Cerebellar cortex (tissue), 1 donor: ENCODE results near the gene HACD4.
"Not testable (repeated sequence)": the region's sequence is repeated elsewhere in the genome, so short reads cannot be mapped to it uniquely, and the experiment has no call there.

Source experiments
- DNase-seq: peaks from one replicate; pipeline ENCODE4 v3.0.0-alpha.2; 2015; ENCODE audit warnings: low spot score

The HACD4 gene

DNA sequence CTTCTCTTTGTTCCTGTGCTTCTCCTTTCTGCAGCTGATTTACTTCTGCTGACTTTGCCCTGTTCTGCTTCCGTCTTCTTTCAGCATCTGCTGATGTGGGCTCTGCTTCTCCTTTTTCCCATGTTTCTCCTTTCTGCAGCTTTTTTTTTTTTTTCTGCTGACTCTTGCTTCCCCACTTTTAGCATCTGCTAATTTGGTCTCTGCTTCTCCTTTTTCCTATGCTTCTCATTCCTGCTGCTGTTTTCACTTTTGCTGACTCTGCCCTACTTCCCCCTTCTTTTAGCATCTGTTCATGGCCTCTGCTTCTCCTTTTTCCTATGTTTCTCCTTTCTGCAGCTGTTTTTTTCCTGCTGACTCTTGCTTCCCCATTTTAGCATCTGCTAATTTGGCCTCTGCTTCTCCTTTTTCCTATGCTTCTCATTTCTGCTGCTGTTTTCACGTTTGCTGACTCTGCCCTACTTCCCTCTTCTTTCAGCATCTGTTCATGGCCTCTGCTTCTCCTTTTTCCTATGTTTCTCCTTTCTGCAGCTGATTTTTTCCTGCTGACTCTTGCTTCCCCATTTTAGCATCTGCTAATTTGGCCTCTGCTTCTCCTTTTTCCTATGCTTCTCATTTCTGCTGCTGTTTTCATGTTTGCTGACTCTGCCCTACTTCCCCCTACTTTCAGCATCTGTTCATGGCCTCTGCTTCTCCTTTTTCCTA, 58.0 kb downstream of the HACD4 start:
- DNase-seq = not testable (repeated sequence)

GRCh38 chr9:20972684-20973083, 58.8 kb downstream of the HACD4 start:
- no peak for DNase-seq

DNA sequence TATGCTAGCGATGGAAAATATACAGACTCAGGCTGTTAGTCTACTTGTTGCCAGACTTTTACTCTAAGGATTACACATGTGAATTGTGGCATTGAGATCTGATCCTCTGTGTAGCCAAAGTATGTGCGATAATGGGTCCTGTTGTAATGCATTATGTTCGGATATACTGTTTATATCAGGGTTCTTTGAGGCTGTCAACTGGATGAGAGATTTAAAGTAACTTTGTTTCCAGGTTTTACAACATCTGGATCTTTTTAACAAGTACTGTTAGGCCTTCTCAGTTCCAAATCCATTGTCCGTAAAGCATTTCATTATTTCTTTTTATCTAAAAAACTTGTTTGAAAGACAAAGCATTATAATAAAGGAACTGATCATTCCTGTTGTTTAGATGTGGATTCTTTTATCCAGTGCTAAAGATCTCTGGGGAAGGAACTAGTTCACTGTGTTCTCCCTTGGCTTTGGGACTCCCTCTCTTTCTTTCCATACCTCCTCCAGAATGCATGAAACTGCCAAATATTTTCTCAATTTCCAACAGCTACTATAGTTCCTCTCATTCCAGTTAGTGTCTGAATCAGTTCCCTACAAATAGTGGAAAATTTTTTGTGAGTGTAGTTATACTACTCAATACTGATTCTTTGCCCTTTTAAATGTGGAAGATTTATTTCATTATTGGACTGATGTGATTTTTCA, 68.8 kb downstream of the HACD4 start:
- DNase-seq = no peak

- no peak for DNase-seq
Observed at GRCh38 chr9:20950707-20951106, 80.7 kb downstream of the HACD4 start.
